Left kidney (tissue), 2 donors: ENCODE results near the gene NHS. TPM values are rescaled to one million over a fixed set of nuclear protein-coding genes. Genes with fewer than 3 reads are reported as not detected.
"Not testable (repeated sequence)": the region's sequence is repeated elsewhere in the genome, so short reads cannot be mapped to it uniquely, and the experiment has no call there.

Experiments used
- DNase-seq: peaks from one replicate; pipeline ENCODE4 v3.0.0-alpha.2; 2013
- polyA plus RNA-seq: library from polyadenylated mRNA; unstranded; fragments of 120-200 nt; gene quantifications from one replicate; pipeline ENCODE4 v1.2.1, GENCODE V29; 2013; ENCODE audit not compliant: insufficient read length

NHS gene
- polyA plus RNA-seq, 1 donor = 27.3 TPM

GRCh38 chrX:17547658-17548057 lies 172.7 kb downstream of the NHS start:
- DNase-seq = no peak

- no peak for DNase-seq
These were observed 174.2 kb downstream of the NHS start for GRCh38 chrX:17549107-17549651.

DNA sequence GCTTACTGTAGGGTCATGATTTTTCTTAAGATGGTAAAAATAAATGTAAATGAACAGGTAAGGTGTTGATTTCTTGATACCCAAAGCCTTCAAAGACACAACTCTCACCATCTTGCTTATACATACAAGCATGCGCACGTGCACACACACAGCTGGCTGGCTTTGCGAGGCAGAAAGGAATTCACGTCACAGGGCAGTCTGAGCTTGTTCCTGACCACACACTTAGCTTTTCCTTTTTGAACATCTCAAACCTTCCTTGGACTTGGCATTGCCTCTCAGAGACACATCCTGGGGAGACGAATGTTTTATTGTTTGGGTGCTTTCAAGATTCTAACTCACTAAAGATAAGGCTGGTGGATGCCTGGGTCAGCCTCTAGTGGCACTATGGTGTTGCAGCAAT lies 175.0 kb downstream of the NHS start:
- no peak for DNase-seq

DNA sequence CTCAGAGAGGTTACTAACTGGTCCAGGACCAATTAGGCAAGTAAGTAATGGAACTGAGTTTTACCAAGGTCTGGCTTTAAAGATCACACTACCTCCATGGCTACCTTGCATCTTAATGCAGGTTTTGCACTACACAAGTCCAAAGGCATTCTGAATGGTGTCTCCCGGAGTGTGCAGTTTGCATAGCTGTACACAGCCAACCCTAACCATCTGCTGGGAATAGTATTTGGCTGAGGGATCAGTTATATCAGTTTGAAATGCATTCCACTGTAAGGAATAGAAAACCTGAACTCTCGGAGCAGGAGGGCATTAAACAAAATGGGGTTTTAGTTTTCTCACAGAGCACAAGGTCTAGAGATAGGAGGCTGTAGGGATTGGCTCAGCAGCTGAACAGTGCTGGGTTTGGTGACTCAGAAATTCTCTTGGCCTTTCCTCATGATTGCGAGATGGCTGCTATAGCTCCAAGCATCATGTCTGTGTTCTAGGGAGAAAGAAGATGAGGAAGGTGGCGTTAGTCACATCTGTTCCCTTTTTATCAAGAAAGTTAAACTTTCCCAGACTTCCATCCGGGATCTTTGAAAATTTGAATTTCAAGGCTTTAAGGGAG lies 177.1 kb downstream of the NHS start:
- no peak for DNase-seq

DNA sequence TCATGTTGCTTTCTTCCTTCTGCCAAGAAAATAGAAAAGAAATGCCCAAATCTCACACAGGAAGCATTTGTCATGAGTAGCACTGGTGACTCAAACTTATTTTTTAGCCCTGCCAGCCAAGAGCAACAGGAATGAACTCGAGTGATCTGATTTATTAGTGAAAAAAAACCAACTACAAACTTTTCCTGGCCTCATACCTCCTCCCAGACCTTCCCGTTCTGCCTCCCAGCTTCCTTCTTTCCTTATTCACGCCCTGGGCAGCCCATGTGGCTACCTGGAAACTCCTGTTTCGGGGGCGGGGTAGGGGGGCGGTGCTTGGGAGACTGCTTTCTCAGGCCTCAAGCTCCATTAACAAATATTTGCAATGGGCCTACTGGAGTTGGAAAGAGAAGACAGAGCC lies 178.5 kb downstream of the NHS start:
- no peak for DNase-seq

DNA sequence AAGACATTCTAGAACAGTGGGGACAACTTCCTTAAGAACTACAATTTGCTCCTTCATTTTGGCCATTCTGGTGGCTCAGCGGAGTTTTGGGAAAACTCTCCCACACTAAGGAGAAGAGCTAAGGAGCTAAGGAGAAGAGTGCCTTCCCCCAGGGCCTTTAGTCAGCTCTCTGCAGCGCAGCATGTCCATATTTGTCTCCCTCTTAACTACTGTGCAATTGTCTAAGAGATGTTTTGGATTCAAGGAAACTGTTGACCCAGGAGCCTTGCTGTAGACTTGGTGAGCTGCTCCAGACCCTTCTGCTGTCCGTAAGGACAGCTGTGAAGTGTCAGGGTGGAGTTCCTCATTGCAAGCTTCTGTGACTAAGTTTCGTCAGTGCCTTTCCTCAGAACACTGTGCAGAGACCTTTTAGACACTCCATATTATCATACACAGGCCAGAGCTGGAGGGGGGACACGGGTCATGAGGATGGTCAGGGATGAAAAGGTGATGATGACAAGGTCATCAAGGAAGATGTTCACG lies 179.0 kb downstream of the NHS start:
- DNase-seq = no peak

GRCh38 chrX:17554914-17555313 lies 179.9 kb downstream of the NHS start:
- no peak for DNase-seq

DNA sequence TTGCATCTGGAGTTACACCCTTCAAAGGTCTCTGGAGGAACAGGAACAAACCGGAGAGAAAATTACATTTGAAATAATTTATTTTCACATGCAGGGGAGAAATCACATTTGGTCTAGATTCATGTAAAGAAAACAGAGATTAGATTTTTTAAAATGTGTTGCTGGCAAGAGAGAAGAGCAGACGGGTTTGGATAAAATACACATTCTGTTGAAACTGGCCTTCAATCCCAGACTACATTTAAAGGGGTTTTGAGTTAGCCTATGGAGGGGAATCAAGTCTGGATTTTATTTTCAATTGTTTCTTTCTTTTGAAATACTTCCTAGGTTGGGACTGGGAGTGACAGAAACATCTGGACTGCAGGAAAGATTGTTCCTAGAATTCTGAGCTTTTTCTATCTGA lies 180.8 kb downstream of the NHS start:
- DNase-seq = no peak

DNA sequence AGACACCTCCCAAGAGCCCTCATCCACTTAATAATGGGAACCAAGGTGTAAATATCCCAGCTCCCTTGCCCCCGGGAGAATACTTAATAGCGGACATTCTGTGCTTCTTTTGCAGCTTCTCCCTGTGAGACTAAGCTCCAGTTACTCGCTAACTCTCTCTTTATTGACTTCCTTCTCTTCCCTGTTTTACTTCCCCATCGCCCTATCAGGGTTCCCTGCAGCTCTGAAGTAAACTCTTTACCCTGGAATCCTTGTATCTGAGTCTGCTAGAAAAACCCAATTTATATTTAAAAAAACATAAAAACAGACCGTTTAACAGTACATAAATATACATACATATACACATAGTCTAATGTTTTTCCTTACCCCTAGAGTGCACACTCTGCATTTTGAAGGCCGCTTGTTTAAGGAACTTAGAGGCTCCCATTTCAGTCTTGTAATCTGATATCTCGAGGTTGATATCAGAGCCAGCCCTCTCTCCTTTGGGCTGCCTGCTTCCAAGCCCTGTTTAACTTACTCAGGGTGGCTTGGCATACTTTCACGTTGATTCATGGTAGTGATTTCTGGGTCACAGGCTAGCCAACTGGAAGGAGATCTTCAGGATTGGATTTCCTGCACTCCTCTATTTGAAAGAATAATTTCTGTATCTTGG lies 184.9 kb downstream of the NHS start:
- DNase-seq = peak; percentile 51

DNA sequence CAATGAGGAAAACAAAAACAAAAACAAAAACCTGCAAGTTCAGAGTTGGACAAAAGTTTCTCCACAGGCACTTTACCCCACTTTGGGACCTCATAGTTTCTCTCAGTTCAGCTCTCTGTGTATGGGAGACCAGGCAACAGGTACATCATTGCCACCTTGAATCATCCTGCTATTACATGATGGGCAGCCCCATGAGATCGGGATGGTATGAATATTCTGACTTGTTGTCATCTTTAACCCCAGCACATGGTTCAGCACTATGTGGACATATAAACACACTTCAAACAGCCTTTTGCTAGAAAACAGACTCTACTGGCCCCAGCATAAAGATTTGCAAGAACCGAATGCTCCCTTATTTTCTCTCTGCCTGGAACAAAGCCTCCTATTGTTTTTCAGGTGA lies 185.4 kb downstream of the NHS start:
- DNase-seq = no peak

DNA sequence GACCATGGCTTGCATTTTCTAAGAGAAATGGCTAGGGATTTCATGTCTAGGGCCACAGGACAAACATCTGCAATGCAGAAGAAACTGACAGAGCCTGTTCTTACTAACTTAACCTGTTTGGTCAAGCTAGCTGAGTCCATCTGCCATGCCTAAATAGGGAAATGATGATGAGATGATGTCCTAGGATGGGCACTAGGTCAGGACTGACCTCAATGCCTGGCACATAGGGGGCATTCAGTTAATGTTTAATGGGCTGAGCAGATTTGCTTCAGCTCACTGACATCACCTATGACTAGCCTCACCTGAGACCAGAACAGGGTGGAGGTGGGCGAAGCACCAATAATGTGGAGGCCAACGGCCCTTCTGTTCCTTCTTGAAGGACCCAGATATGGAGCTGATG lies 188.1 kb downstream of the NHS start:
- no peak for DNase-seq

- DNase-seq = no peak
These were observed 188.5 kb downstream of the NHS start for GRCh38 chrX:17563515-17563914.

DNA sequence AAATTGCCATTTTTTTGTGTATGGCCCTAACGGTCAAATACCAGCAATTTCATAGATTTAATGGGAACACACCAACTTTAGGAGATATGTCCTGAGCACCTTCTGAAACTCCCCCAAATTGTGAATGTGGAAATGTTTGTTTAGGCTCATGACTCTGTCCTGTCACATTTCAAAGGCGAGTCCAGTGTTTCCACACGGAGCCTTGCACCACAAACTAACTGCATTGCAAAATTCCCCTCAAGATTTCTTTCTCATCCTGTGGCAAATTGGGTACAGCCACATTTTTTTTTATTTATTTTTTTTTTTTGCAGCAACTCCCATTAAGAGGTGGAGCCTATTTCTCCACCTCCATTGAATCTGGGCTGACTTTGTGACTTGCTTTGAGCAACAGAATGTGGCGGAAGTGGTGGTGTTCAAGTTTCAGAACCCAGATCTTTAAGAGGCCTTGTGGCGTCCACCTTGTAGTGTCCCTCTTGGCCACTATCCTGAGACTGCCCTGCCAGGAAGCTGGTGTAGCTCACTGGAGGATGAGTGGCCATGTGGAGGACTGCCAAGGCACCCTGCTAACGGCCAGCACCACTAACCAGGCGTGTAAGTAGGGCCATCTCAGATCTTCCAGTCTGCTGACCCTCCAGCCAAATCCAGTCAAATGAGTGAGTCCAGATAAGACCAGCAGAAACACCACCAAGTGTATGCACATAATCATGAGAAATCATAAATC lies 189.8 kb downstream of the NHS start:
- DNase-seq = no peak

- no peak for DNase-seq
These were observed 191.7 kb downstream of the NHS start for GRCh38 chrX:17566740-17567139.

DNA sequence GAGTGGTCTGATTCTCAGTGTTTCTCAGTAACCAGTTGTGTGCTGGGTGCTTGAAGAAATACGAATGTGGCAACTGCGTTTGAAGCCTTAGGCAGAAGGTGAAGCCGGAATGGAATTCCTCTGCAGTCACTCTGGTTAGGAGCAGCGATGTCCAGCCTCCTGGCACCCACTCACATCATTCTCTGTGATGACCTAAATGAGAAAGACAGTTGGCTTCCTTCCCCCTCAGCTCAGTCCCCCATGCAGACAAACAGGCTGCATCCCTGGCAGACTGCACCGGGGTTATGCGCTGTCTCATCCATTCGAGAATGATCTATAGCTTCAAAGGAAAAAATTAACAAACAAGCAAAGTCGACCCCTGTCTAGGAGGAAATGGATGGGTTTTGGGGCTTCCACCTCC lies 192.2 kb downstream of the NHS start:
- DNase-seq = no peak

- no peak for DNase-seq
These were observed 192.8 kb downstream of the NHS start for GRCh38 chrX:17567821-17568220.

- DNase-seq = not testable (repeated sequence)
These were observed 193.8 kb downstream of the NHS start for GRCh38 chrX:17568804-17569203.

DNA sequence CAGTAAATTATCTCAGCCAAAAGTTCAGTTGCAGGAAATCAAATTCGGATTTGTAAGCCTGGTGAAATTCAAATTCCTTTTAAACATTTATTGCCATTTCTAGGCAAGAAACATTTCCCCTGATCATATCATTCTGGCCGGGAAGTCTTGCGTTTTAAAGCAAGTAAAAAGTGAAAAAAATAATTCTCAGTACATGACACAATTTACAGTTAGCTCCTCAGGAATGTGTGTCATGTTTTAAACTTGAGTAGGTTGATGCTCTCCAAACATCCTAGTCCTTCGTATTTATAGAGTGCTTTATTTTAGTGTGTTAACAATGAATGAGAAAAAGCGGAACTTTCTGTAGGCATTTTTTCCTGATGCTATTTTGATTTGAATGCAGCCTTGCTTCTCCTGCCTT lies 204.0 kb downstream of the NHS start:
- DNase-seq = no peak

DNA sequence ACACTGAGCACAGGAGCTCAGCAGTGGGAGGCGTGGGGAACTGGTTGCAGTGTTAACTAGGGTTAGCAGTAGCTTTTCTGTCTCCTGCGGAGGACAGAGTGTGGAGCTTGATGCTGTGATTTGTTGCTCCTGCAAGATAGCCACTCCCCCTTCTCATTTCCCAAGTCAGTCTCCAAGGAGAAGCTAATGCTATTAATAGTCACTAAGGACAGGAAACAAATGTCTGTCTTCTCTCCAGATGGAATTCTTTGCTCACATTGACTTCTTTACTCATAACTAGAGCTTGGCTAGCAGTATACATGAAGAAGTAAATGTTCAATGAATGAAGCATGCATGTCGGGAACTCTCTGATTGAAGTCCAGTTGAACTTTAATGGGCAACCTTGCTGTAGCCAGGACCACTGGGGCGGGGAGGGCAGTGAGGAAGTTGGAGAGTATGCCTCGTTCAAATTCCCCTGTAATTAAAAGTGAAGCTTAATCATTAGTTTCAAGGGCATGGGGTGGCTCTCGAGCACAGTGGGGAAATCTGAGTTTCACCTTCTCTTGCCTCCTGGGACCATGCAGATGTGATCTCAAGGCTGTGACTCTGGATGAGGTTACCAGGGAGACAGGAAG lies 205.6 kb downstream of the NHS start:
- peak; percentile 65 for DNase-seq

GRCh38 chrX:17581641-17582040 lies 206.6 kb downstream of the NHS start:
- no peak for DNase-seq

- no peak for DNase-seq
These were observed 209.3 kb downstream of the NHS start for GRCh38 chrX:17584248-17584681.

DNA sequence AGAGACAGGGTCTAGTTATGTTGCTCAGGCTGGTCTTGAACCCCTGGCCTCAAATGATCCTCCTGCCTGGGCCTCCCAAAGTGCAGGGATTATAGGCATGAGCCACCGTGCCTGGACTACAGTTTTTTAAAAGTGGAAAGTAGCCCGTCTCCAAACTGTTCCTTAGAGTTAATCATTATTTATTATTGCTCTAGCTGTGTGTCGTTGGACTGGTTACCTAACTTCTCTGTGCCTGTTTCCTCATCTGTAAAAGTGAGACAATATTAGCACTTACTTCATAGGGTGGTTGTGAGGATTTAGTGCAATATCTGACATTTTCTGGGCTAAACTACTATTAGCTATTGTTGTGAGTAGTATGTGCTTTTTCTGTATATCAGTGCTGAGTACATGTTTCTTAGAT lies 210.0 kb downstream of the NHS start:
- no peak for DNase-seq

DNA sequence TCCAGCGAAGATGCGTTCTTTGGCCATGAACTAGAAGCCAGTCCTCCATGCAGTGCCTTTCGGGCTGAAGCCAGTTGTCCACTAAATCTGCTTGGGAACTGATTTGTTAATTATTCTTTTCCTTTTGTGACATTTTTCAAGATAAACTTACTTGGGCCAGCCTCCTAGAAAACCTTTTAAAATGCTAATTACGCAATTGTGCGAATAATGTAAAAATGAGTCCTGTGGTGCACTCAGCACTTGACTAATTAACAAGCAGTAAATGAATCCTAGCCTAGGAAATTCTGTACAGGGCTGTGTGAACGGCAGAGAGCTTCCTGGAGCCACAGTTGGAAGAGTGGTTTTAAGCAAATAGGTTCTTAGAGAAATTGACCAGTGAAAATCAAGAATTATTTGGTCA lies 212.4 kb downstream of the NHS start:
- no peak for DNase-seq
